K562 (cell line): Measurements from ENCODE around the gene DDAH2. TPM values are rescaled to one million over a fixed set of nuclear protein-coding genes. Genes with fewer than 3 reads are reported as not detected.

ENCODE experiments used
- ADNP ChIP-seq: fragments of 200-800 bp; sonication (Bioruptor generic); IDR thresholded peaks from 2 replicates; pipeline ENCODE4 v1.6.1; 2016; ENCODE audit warnings: missing genetic modification characterization, missing compliant biosample characterization
- BHLHE40 ChIP-seq: IDR thresholded peaks from 2 replicates; pipeline ENCODE4 v1.6.1; 2011; ENCODE audit warnings: low read length, improper control_type of control experiment
- BRD9 ChIP-seq: fragments of 450-650 bp; IDR thresholded peaks from 2 replicates; pipeline ENCODE4 v1.6.1; 2018; ENCODE audit warnings: low read depth; ENCODE audit not compliant: partially characterized antibody
- FOXA1 ChIP-seq: fragments of 450-650 bp; IDR thresholded peaks from 2 replicates; pipeline ENCODE4 v1.6.1; 2016; ENCODE audit warnings: mild to moderate bottlenecking, borderline replicate concordance
- JUN ChIP-seq, 2 experiments: sonication (generic) in 1 of 2; formaldehyde crosslinking in 1 of 2; IDR thresholded peaks; 2 replicates each; pipeline versions ENCODE4 v1.6.1 to v1.8.0; 2012 to 2022; ENCODE audit warnings: borderline replicate concordance in 2 of 2, mild to moderate bottlenecking in 2 of 2, improper control_type of control experiment in 1 of 2, low read depth in 1 of 2, low read length in 1 of 2, missing genetic modification reagents in 1 of 2
- KHSRP ChIP-seq: fragments of 450-650 bp; IDR thresholded peaks from 2 replicates; pipeline ENCODE4 v1.6.1; 2017
- KLF1 ChIP-seq: fragments of 450-650 bp; IDR thresholded peaks from 2 replicates; pipeline ENCODE4 v1.6.1; 2016; ENCODE audit warnings: missing genetic modification characterization, missing compliant biosample characterization
- KLF13 ChIP-seq: fragments of 450-650 bp; IDR thresholded peaks from 2 replicates; pipeline ENCODE4 v1.6.1; 2016; ENCODE audit warnings: missing genetic modification characterization, low read depth, mild to moderate bottlenecking, missing compliant biosample characterization, moderate library complexity, borderline replicate concordance
- MBD2 ChIP-seq: sonication (generic); IDR thresholded peaks from 2 replicates; pipeline ENCODE4 v1.6.1; 2016; ENCODE audit warnings: low read depth, borderline replicate concordance
- OTX1 ChIP-seq: fragments of 450-650 bp; formaldehyde crosslinking; IDR thresholded peaks from 2 replicates; pipeline ENCODE4 v1.4.0; 2022; ENCODE audit warnings: mild to moderate bottlenecking
- PCBP1 ChIP-seq: fragments of 200-400 bp; formaldehyde crosslinking; IDR thresholded peaks from 2 replicates; pipeline ENCODE4 v1.6.1; 2018; ENCODE audit warnings: mild to moderate bottlenecking, low read depth, low read length; ENCODE audit not compliant: poor library complexity, severe bottlenecking
- PHF8 ChIP-seq: fragments of 200-600 bp; sonication (generic); IDR thresholded peaks from 2 replicates; pipeline ENCODE4 v1.6.1; 2012; ENCODE audit warnings: mixed run types, mild to moderate bottlenecking, inconsistent platforms, low read length, moderate library complexity, borderline replicate concordance
- PPARD ChIP-seq: fragments of 250-450 bp; sonication (Bioruptor Pico); IDR thresholded peaks from 2 replicates; pipeline ENCODE4 v1.8.0; 2022; ENCODE audit warnings: inconsistent platforms, mild to moderate bottlenecking, moderate library complexity
- PRPF4 ChIP-seq: fragments of 200-400 bp; formaldehyde crosslinking; IDR thresholded peaks from one replicate; pipeline ENCODE4 v1.6.1; 2017; ENCODE audit warnings: low read length, low read depth, mild to moderate bottlenecking; ENCODE audit not compliant: insufficient read depth, poor library complexity, severe bottlenecking
- PTBP1 ChIP-seq: fragments of 200-400 bp; formaldehyde crosslinking; IDR thresholded peaks from 2 replicates; pipeline ENCODE4 v1.6.1; 2017; ENCODE audit warnings: low read depth, low read length
- PTRF ChIP-seq: fragments of 450-650 bp; IDR thresholded peaks from 2 replicates; pipeline ENCODE4 v1.6.1; 2016; ENCODE audit warnings: mild to moderate bottlenecking, missing genetic modification characterization, missing compliant biosample characterization
- SMARCB1 ChIP-seq: IDR thresholded peaks from 2 replicates; pipeline ENCODE4 v1.6.1; 2011; ENCODE audit warnings: improper control_type of control experiment, low read depth; ENCODE audit not compliant: insufficient read length
- XRCC5 ChIP-seq: fragments of 200-400 bp; formaldehyde crosslinking; IDR thresholded peaks from 2 replicates; pipeline ENCODE4 v1.6.1; 2017; ENCODE audit warnings: low read depth, mild to moderate bottlenecking, low read length
- ZBTB17 ChIP-seq: fragments of 450-650 bp; formaldehyde crosslinking; IDR thresholded peaks from 2 replicates; pipeline ENCODE4 v1.4.0; 2020; ENCODE audit warnings: mild to moderate bottlenecking
- ZBTB8A ChIP-seq: fragments of 450-650 bp; IDR thresholded peaks from 2 replicates; pipeline ENCODE4 v1.6.1; 2018; ENCODE audit warnings: mild to moderate bottlenecking, moderate library complexity; ENCODE audit not compliant: partially characterized antibody
- ZFP36 ChIP-seq: fragments of 150-350 bp; IDR thresholded peaks from 2 replicates; pipeline ENCODE4 v1.6.1; 2018; ENCODE audit warnings: low read length, low read depth; ENCODE audit not compliant: partially characterized antibody
- ZNF124 ChIP-seq: sonication (generic); formaldehyde crosslinking; IDR thresholded peaks from 2 replicates; pipeline ENCODE4 v1.8.1; 2022; ENCODE audit warnings: missing genetic modification reagents
- ZNF316 ChIP-seq: fragments of 450-650 bp; IDR thresholded peaks from 2 replicates; pipeline ENCODE4 v1.6.1; 2016
- ZNF41 ChIP-seq: fragments of 250-450 bp; sonication (Bioruptor Pico); conservative IDR thresholded peaks from 2 replicates; pipeline ENCODE4 v1.4.0; 2020; ENCODE audit warnings: mild to moderate bottlenecking
- ZNF444 ChIP-seq: fragments of 250-450 bp; sonication (Bioruptor Pico); IDR thresholded peaks from 2 replicates; pipeline ENCODE4 v1.4.0; 2020; ENCODE audit warnings: mild to moderate bottlenecking, moderate library complexity
- polyA plus RNA-seq, 8 experiments: library from polyadenylated mRNA; depleted of rRNA in 4 of 8; stranded (reverse) in 5 of 8; unstranded in 3 of 8; fragments of >200 nt; fragmentation: Nextera tagmentation in 2 of 8; fragmentation: Illumina TruSeq in 1 of 8; extraction: Ambion mirVana in 2 of 8; extraction: Trizol in 1 of 8; gene quantifications; 2 replicates each; pipeline versions ENCODE4 v1.2.1 to v1.2.3, GENCODE V29; 2011 to 2014; ENCODE audit warnings: inconsistent platforms in 1 of 8, missing spikeins in 1 of 8
- total RNA-seq, 7 experiments: library from RNA; depleted of rRNA in 6 of 7; stranded (reverse); fragments of >200 nt in 6 of 7; fragmentation: Illumina TruSeq in 2 of 7; extraction: Trizol in 2 of 7; gene quantifications; 2 replicates each; pipeline versions ENCODE4 v1.2.1 to v1.2.3, GENCODE V29; 2011 to 2021; ENCODE audit warnings: low replicate concordance in 1 of 7
- TF ChIP-seq, protein P1 (sequence below): sonication (generic); formaldehyde crosslinking; IDR thresholded peaks from 2 replicates; pipeline ENCODE4 v1.9.0; 2022; ENCODE audit warnings: mild to moderate bottlenecking, missing genetic modification reagents
- TF ChIP-seq, protein P2 (sequence below): fragments of 450-650 bp; IDR thresholded peaks from 2 replicates; pipeline ENCODE4 v1.6.1; 2016; ENCODE audit warnings: missing biosample characterization, missing genetic modification characterization
- TF ChIP-seq, protein P3 (sequence below): fragments of 450-650 bp; IDR thresholded peaks from 2 replicates; pipeline ENCODE4 v1.6.1; 2016

The DDAH2 gene
- total and polyA plus RNA-seq, 9 of the 15 experiments (the other 6 are each of a cell fraction or from before 2014, with no cell fraction given): 1.8 to 45.4 (median 21.4) TPM

DNA sequence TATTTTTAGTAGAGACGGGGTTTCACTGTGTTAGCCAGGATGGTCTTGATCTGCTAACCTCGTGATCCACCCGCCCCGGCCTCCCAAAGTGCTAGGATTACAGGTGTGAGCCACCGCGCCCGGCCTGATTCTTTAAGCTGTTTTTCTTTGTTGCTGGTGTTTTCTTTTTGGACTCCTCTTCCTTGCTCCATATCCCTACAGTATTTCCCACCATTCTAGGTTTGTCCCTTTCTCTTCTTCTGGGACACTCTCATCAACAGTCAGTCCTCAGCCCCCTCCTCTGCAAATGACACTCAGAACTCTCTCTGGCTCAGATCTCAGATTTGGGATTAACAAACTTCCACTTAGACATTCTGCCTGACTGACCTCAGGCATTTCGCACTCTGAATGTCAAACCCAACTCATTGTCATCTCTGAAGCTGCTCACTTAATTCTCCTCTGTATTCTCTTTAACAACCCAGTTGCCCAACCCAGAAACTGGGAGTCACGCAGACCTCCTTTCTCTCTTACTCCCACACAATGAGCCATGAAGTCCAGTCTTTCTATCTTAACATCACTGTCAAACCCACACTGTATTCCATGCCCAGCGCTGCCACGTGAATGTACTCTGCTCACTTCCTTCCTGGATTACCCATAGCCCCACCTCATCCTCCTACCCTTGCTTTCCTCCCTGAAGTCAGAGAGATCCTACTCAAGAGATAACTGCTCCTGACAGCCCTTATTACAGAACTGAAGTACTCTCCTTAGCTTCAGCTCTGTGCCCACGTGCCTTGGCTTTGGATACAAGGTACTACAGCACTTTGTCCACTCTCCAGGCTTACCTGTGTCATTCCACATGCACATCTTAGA is 3.4 kb downstream of the DDAH2 start (continued):
- TF ChIP-seq PTRF (tag) (no peak), ADNP (tag) (no peak), PRPF4 (no peak), OTX1 (CRISPR knock-in tag) (peak; percentile 77), ZNF124 (CRISPR knock-in tag) (no peak), ZNF41 (CRISPR knock-in tag) (peak; percentile 10; the same call in 1 of the 2 replicates), MBD2 (no peak), PPARD (CRISPR knock-in tag) (no peak), KLF1 (tag) (no peak), ZNF316 (no peak), SMARCB1 (no peak), XRCC5 (no peak), PCBP1 (no peak), KHSRP (no peak), JUN (IDR thresholded peaks at IDR 0.05; ENCODE audit: borderline replicate concordance, low read depth, low read length) (peak; percentile 22; the same call in 1 of the 2 replicates), JUN (CRISPR knock-in tag; IDR thresholded peaks at IDR 0.05; ENCODE audit: borderline replicate concordance) (no peak), KLF13 (tag) (no peak), BRD9 (no peak), FOXA1 (no peak), ZFP36 (no peak), ZNF444 (CRISPR knock-in tag) (0 out of 2 replicates have a peak, but pooled peaks have one; percentile 60), ZBTB17 (CRISPR knock-in tag) (peak; percentile 73; the same call in 1 of the 2 replicates), ZBTB8A (no peak), PHF8 (no peak; the same call in 1 of the 2 replicates), BHLHE40 (peak; percentile 76), PTBP1 (no peak)
- TF ChIP-seq, protein P1, sequence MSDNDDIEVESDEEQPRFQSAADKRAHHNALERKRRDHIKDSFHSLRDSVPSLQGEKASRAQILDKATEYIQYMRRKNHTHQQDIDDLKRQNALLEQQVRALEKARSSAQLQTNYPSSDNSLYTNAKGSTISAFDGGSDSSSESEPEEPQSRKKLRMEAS (CRISPR knock-in tag): no peak; the same call in 1 of the 2 replicates
- TF ChIP-seq, protein P2, sequence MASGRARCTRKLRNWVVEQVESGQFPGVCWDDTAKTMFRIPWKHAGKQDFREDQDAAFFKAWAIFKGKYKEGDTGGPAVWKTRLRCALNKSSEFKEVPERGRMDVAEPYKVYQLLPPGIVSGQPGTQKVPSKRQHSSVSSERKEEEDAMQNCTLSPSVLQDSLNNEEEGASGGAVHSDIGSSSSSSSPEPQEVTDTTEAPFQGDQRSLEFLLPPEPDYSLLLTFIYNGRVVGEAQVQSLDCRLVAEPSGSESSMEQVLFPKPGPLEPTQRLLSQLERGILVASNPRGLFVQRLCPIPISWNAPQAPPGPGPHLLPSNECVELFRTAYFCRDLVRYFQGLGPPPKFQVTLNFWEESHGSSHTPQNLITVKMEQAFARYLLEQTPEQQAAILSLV: no peak
- TF ChIP-seq, protein P3, sequence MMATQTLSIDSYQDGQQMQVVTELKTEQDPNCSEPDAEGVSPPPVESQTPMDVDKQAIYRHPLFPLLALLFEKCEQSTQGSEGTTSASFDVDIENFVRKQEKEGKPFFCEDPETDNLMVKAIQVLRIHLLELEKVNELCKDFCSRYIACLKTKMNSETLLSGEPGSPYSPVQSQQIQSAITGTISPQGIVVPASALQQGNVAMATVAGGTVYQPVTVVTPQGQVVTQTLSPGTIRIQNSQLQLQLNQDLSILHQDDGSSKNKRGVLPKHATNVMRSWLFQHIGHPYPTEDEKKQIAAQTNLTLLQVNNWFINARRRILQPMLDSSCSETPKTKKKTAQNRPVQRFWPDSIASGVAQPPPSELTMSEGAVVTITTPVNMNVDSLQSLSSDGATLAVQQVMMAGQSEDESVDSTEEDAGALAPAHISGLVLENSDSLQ: peak; percentile 78
